OCI-LY3 (cell line): ENCODE data around the gene PAMR1.
"Not testable (repeated sequence)": the region's sequence is repeated elsewhere in the genome, so short reads cannot be mapped to it uniquely, and the experiment has no call there.

ENCODE experiments used
- CTCF ChIP-seq: fragments of 200-600, 300-600 bp; sonication (generic); IDR thresholded peaks from 2 replicates; pipeline ENCODE4 v1.5.1; 2014; ENCODE audit warnings: antibody characterized with exemption, low read length, low read depth
- EZH2phosphoT487 ChIP-seq: fragments of 200-600 bp; shearing (Covaris generic); IDR thresholded peaks from 2 replicates; pipeline ENCODE4 v1.6.1; 2018; ENCODE audit warnings: antibody characterized with exemption, mixed run types, low read depth

GRCh38 chr11:35522091-35522490, 3.3 kb downstream of the PAMR1 start:
- not testable (repeated sequence) for TF ChIP-seq CTCF, EZH2phosphoT487
